Measurements from ENCODE around the gene SUCLG2.

SUCLG2 gene

GRCh38 chr3:67644827-67645226 lies 9.6 kb downstream of the SUCLG2 start:
- DNase-seq (ENCODE audit: extremely low read depth, insufficient read length) = no peak
- H3K27me3 ChIP-seq (replicated peaks; ENCODE audit: control insufficient read depth, insufficient read depth, low read length) = no peaks in the 10 kb centered on the region
- no peak for TF ChIP-seq CTCF (IDR thresholded peaks at IDR 0.05; ENCODE audit: insufficient read depth, low read length, poor library complexity, severe bottlenecking)
- H3K36me3 ChIP-seq (ENCODE audit: control insufficient read depth, insufficient read depth, low read length) = peaks cover 2% of the 10 kb centered on the region
- no peak overlapping the region for H3K4me3 ChIP-seq (replicated peaks; ENCODE audit: low read depth, low read length)

- no peak overlapping the region for H3K4me3 ChIP-seq (replicated peaks; ENCODE audit: low read depth, low read length)
- peaks cover 2% of the 10 kb centered on the region for H3K36me3 ChIP-seq (ENCODE audit: control insufficient read depth, insufficient read depth, low read length)
- DNase-seq (ENCODE audit: extremely low read depth, insufficient read length) = no peak
- no peak for TF ChIP-seq CTCF (IDR thresholded peaks at IDR 0.05; ENCODE audit: insufficient read depth, low read length, poor library complexity, severe bottlenecking)
- no peaks in the 10 kb centered on the region for H3K27me3 ChIP-seq (replicated peaks; ENCODE audit: control insufficient read depth, insufficient read depth, low read length)
Measured at GRCh38 chr3:67642734-67643133, 11.7 kb downstream of the SUCLG2 start.

- no peak for TF ChIP-seq CTCF (IDR thresholded peaks at IDR 0.05; ENCODE audit: insufficient read depth, low read length, poor library complexity, severe bottlenecking)
- no peaks in the 10 kb centered on the region for H3K27me3 ChIP-seq (replicated peaks; ENCODE audit: control insufficient read depth, insufficient read depth, low read length)
- H3K4me3 ChIP-seq (replicated peaks; ENCODE audit: low read depth, low read length) = no peak overlapping the region
- peaks cover 2% of the 10 kb centered on the region for H3K36me3 ChIP-seq (ENCODE audit: control insufficient read depth, insufficient read depth, low read length)
- DNase-seq (ENCODE audit: extremely low read depth, insufficient read length) = no peak
Measured at GRCh38 chr3:67642190-67642589, 12.2 kb downstream of the SUCLG2 start.

GRCh38 chr3:67641451-67641850 lies 13.0 kb downstream of the SUCLG2 start:
- H3K4me3 ChIP-seq (replicated peaks; ENCODE audit: low read depth, low read length) = no peak overlapping the region
- TF ChIP-seq CTCF (IDR thresholded peaks at IDR 0.05; ENCODE audit: insufficient read depth, low read length, poor library complexity, severe bottlenecking) = no peak
- peaks cover 2% of the 10 kb centered on the region for H3K36me3 ChIP-seq (ENCODE audit: control insufficient read depth, insufficient read depth, low read length)
- H3K27me3 ChIP-seq (replicated peaks; ENCODE audit: control insufficient read depth, insufficient read depth, low read length) = no peaks in the 10 kb centered on the region
- no peak for DNase-seq (ENCODE audit: extremely low read depth, insufficient read length)

- DNase-seq (ENCODE audit: extremely low read depth, insufficient read length) = no peak
- TF ChIP-seq CTCF (IDR thresholded peaks at IDR 0.05; ENCODE audit: insufficient read depth, low read length, poor library complexity, severe bottlenecking) = no peak
- no peak overlapping the region for H3K4me3 ChIP-seq (replicated peaks; ENCODE audit: low read depth, low read length)
- H3K27me3 ChIP-seq (replicated peaks; ENCODE audit: control insufficient read depth, insufficient read depth, low read length) = no peaks in the 10 kb centered on the region
- peaks cover 2% of the 10 kb centered on the region for H3K36me3 ChIP-seq (ENCODE audit: control insufficient read depth, insufficient read depth, low read length)
Measured at GRCh38 chr3:67640023-67640660, 14.3 kb downstream of the SUCLG2 start.

All from GM06990 (cell line).